A673 (cell line): Measurements from ENCODE around the gene PLXNA3.

ENCODE experiments used
- CTCF ChIP-seq: fragments of 300-800, 200-600 bp; sonication (generic); conservative IDR thresholded peaks from 2 replicates; pipeline ENCODE4 v1.5.1; 2017; ENCODE audit warnings: low read depth, mild to moderate bottlenecking, antibody characterized with exemption, low read length, moderate library complexity, mixed read lengths
- EZH2 ChIP-seq: fragments of 200-600 bp; sonication (generic); IDR thresholded peaks from 2 replicates; pipeline ENCODE4 v1.6.1; 2017; ENCODE audit warnings: borderline replicate concordance, low read depth, mild to moderate bottlenecking, mixed read lengths, antibody characterized with exemption, low read length; ENCODE audit not compliant: poor library complexity, severe bottlenecking

GRCh38 chrX:154458954-154459778 lies 1.1 kb downstream of the PLXNA3 start:
- TF ChIP-seq CTCF: no peak
- no peak for TF ChIP-seq EZH2
